Hematopoietic multipotent progenitor cell treated with erythropoietin and hydrocortisone succinate and interleukin-3 and kit ligand, for 15 days (in vitro differentiated cells): Measurements from ENCODE around the gene PSMG2.

Source experiments
- DNase-seq: peaks from one replicate; pipeline ENCODE4 v3.0.0-alpha.2; 2015; ENCODE audit warnings: low spot score

PSMG2 gene

GRCh38 chr18:12702221-12703095 is at the start of gene PSMG2, which contains the start of gene CEP76:
Gene PSMG2 (plus strand): TSS chr18:12703042. CDS start chr18:12703108, 66 bp downstream.
Gene CEP76 (minus strand): TSS chr18:12702723. CDS start chr18:12702548, 175 bp downstream.
- DNase-seq, result peak; percentile 86

- DNase-seq, result no peak
Measured at GRCh38 chr18:12654971-12655370, 47.9 kb upstream of the PSMG2 start.

GRCh38 chr18:12656605-12656937 is 46.3 kb upstream of the PSMG2 start:
- DNase-seq, result no peak

- DNase-seq, result no peak
Measured at GRCh38 chr18:12656938-12657683, 45.7 kb upstream of the PSMG2 start.

GRCh38 chr18:12657684-12658425 is 45.0 kb upstream of the PSMG2 start, which contains the start of gene SPIRE1:
Gene SPIRE1 (minus strand): TSS chr18:12658107. CDS start chr18:12657866, 241 bp downstream.
- no peak for DNase-seq

- no peak for DNase-seq
Measured at GRCh38 chr18:12658426-12659138, 44.3 kb upstream of the PSMG2 start.

- DNase-seq, result peak; percentile 51
Measured at GRCh38 chr18:12659904-12660605, 42.8 kb upstream of the PSMG2 start.

GRCh38 chr18:12668041-12668440 is 34.8 kb upstream of the PSMG2 start:
- no peak for DNase-seq

- no peak for DNase-seq
Measured at GRCh38 chr18:12679183-12679786, 23.6 kb upstream of the PSMG2 start.

GRCh38 chr18:12686100-12686499 is 16.7 kb upstream of the PSMG2 start:
- no peak for DNase-seq

- DNase-seq, result no peak
Measured at GRCh38 chr18:12689256-12689850, 13.5 kb upstream of the PSMG2 start.

- DNase-seq, result no peak
Measured at GRCh38 chr18:12692206-12692605, 10.6 kb upstream of the PSMG2 start.

- no peak for DNase-seq
Measured at GRCh38 chr18:12694032-12694431, 8.8 kb upstream of the PSMG2 start.

GRCh38 chr18:12699747-12700146 is 3.1 kb upstream of the PSMG2 start:
- no peak for DNase-seq

GRCh38 chr18:12701161-12701560 is 1.7 kb upstream of the PSMG2 start:
- DNase-seq, result no peak

GRCh38 chr18:12703096-12703567 is 290 bp downstream of the PSMG2 start:
- no peak for DNase-seq

- DNase-seq, result peak; percentile 33
Measured at GRCh38 chr18:12703664-12704063, 822 bp downstream of the PSMG2 start.

- no peak for DNase-seq
Measured at GRCh38 chr18:12711446-12711845, 8.6 kb downstream of the PSMG2 start.

- DNase-seq, result no peak
Measured at GRCh38 chr18:12721495-12722275, 18.8 kb downstream of the PSMG2 start.
